A549 (cell line): ENCODE results near the gene KDELR3. TPM values are rescaled to one million over a fixed set of nuclear protein-coding genes. Genes with fewer than 3 reads are reported as not detected.

ENCODE experiments used
- ATAC-seq, 2 experiments: fragments of 200-7000 bp in 1 of 2; fragments of >200 bp in 1 of 2; cut with Nextera tagmentation in 1 of 2; cut with Tn5 transposase in 1 of 2; 3 replicates each; pipeline versions ENCODE4 v1.8.0 to v1.9.1; 2018 to 2020; ENCODE audit warnings: mild to moderate bottlenecking in 1 of 2, moderate library complexity in 1 of 2
- CTCF ChIA-PET: fragments of 300-600 bp; sonication (Branson Sonifier 250); formaldehyde crosslinking; extraction: SDS; loops from one replicate; lab custom pipeline; 2021; ENCODE audit warnings: antibody characterized with exemption, inconsistent platforms; lab: Yijun Ruan, JAX
- POLR2A ChIA-PET: fragments of 350-600 bp; formaldehyde crosslinking; extraction: SDS; loops from one replicate; lab custom pipeline; 2021; ENCODE audit warnings: antibody characterized with exemption, inconsistent platforms; lab: Yijun Ruan, JAX
- DNase-seq, 2 experiments: peaks; one replicate each; pipeline versions ENCODE4 v3.0.0 to v3.0.0-alpha.2; 2011 to 2016; ENCODE audit warnings: low read depth in 1 of 2, low spot score in 1 of 2
- FAIRE-seq: peaks from 2 replicates; lab custom pipeline; 2011; peaks lifted over from hg19 to GRCh38; lab: Jason Lieb, UNC
- H3K27ac ChIP-seq, 2 experiments: fragments of >200 bp; sonication (Bioruptor Twin); formaldehyde crosslinking; 3 replicates each; pipeline ENCODE4 v1.5.1; 2016 to 2017
- H3K4me1 ChIP-seq: fragments of >200 bp; sonication (Bioruptor Twin); formaldehyde crosslinking; 3 replicates; pipeline ENCODE4 v1.6.1; 2016
- H3K4me2 ChIP-seq: fragments of >200 bp; sonication (Bioruptor Twin); formaldehyde crosslinking; 3 replicates; pipeline ENCODE4 v1.6.1; 2016
- H3K4me3 ChIP-seq: fragments of >200 bp; sonication (Bioruptor Twin); formaldehyde crosslinking; 3 replicates; pipeline ENCODE4 v1.5.1; 2016
- H3K9me3 ChIP-seq: fragments of >200 bp; sonication (Bioruptor Twin); formaldehyde crosslinking; 3 replicates; pipeline ENCODE4 v1.6.1; 2016
- BCL3 ChIP-seq: fragments of >200 bp; sonication (Bioruptor Twin); formaldehyde crosslinking; IDR thresholded peaks from 3 replicates; pipeline ENCODE4 v1.6.1; 2016
- BHLHE40 ChIP-seq: IDR thresholded peaks from 2 replicates; pipeline ENCODE4 v1.6.1; 2012; ENCODE audit warnings: low read depth, low read length, inconsistent platforms
- CBX2 ChIP-seq: fragments of 200-600 bp; sonication (generic); IDR thresholded peaks from 2 replicates; pipeline ENCODE4 v1.6.1; 2016; ENCODE audit warnings: low read depth, mild to moderate bottlenecking, borderline replicate concordance
- CEBPB ChIP-seq, 2 experiments: fragments of >200 bp in 1 of 2; sonication (Bioruptor Twin) in 1 of 2; formaldehyde crosslinking in 1 of 2; IDR thresholded peaks; 2 replicates each; pipeline ENCODE4 v1.6.1; 2012 to 2016
- CHD2 ChIP-seq: fragments of 150-350 bp; IDR thresholded peaks from 2 replicates; pipeline ENCODE4 v1.6.1; 2014; ENCODE audit warnings: low read length; ENCODE audit not compliant: partially characterized antibody
- CTCF ChIP-seq: fragments of >200 bp; sonication (Bioruptor Twin); formaldehyde crosslinking; IDR thresholded peaks from 3 replicates; pipeline ENCODE4 v1.5.1; 2016
- EHF ChIP-seq: fragments of 250-450 bp; sonication (Bioruptor Pico); IDR thresholded peaks from 2 replicates; pipeline ENCODE4 v1.5.0; 2020; ENCODE audit warnings: mild to moderate bottlenecking
- FOSL2 ChIP-seq, 2 experiments: fragments of 450-650 bp in 1 of 2; fragments of >200 bp in 1 of 2; sonication (Bioruptor Twin) in 1 of 2; formaldehyde crosslinking; IDR thresholded peaks; 2 replicates each; pipeline versions ENCODE4 v1.5.0 to v1.6.1; 2016 to 2020; ENCODE audit warnings: mild to moderate bottlenecking in 1 of 2, moderate library complexity in 1 of 2
- GATA3 ChIP-seq: IDR thresholded peaks from 2 replicates; pipeline ENCODE4 v1.6.1; 2012; ENCODE audit warnings: borderline replicate concordance
- KDM1A ChIP-seq: fragments of 200-600 bp; sonication (generic); IDR thresholded peaks from 2 replicates; pipeline ENCODE4 v1.6.1; 2016; ENCODE audit warnings: low read depth, mild to moderate bottlenecking
- MAFK ChIP-seq: fragments of 450-650 bp; IDR thresholded peaks from 2 replicates; pipeline ENCODE4 v1.6.1; 2014; ENCODE audit not compliant: partially characterized antibody
- MAX ChIP-seq: IDR thresholded peaks from 2 replicates; pipeline ENCODE4 v1.6.1; 2012
- MAZ ChIP-seq: fragments of 150-350 bp; IDR thresholded peaks from 2 replicates; pipeline ENCODE4 v1.6.1; 2014; ENCODE audit warnings: antibody characterized with exemption, low read depth, low read length, borderline replicate concordance
- MYC ChIP-seq: IDR thresholded peaks from 2 replicates; pipeline ENCODE4 v1.6.1; 2012; ENCODE audit warnings: mild to moderate bottlenecking, inconsistent platforms, low read length, improper control_type of control experiment, borderline replicate concordance
- PHF8 ChIP-seq: fragments of 200-600 bp; sonication (generic); IDR thresholded peaks from 2 replicates; pipeline ENCODE4 v1.6.1; 2016; ENCODE audit warnings: low read depth, mild to moderate bottlenecking, antibody characterized with exemption, moderate library complexity, borderline replicate concordance
- POLR2A ChIP-seq: IDR thresholded peaks from 2 replicates; pipeline ENCODE4 v1.6.1; 2012; ENCODE audit warnings: mild to moderate bottlenecking, low read length
- RARB ChIP-seq: fragments of 250-450 bp; sonication (Bioruptor Pico); IDR thresholded peaks from 2 replicates; pipeline ENCODE4 v1.8.0; 2021; ENCODE audit warnings: mild to moderate bottlenecking, moderate library complexity
- REST ChIP-seq: fragments of 200-600 bp; sonication (generic); IDR thresholded peaks from 2 replicates; pipeline ENCODE4 v1.6.1; 2016; ENCODE audit warnings: antibody characterized with exemption, mild to moderate bottlenecking, moderate library complexity
- RFX5 ChIP-seq: fragments of 450-650 bp; IDR thresholded peaks from 2 replicates; pipeline ENCODE4 v1.7.1; 2014; ENCODE audit warnings: antibody characterized with exemption, mild to moderate bottlenecking, moderate library complexity
- RNF2 ChIP-seq: fragments of 200-600 bp; sonication (generic); IDR thresholded peaks from 2 replicates; pipeline ENCODE4 v1.6.1; 2016; ENCODE audit warnings: low read depth, mild to moderate bottlenecking, antibody characterized with exemption, moderate library complexity, borderline replicate concordance
- TFCP2L1 ChIP-seq: fragments of 250-450 bp; sonication (Bioruptor Pico); IDR thresholded peaks from 2 replicates; pipeline ENCODE4 v1.5.0; 2021; ENCODE audit warnings: mild to moderate bottlenecking
- ZFP36 ChIP-seq: fragments of 450-650 bp; IDR thresholded peaks from 2 replicates; pipeline ENCODE4 v1.6.1; 2014; ENCODE audit warnings: borderline replicate concordance; ENCODE audit not compliant: partially characterized antibody
- WGBS: methylation state at CpG from one replicate; pipeline ENCODE4 v1.1.6; 2017; ENCODE audit errors: missing lambda C conversion rate; 5-methylcytosine and 5-hydroxymethylcytosine counted together
- polyA minus RNA-seq: library from RNA; depleted of rRNA, polyadenylated mRNA; stranded (reverse); fragments of >200 nt; gene quantifications from 2 replicates; pipeline ENCODE4 v1.2.3, GENCODE V29; 2011; rRNA and poly(A)+ RNA removed
- polyA plus RNA-seq, 4 experiments: library from polyadenylated mRNA; depleted of rRNA in 3 of 4; stranded (reverse); fragments of >200 nt; fragmentation: RNase III in 1 of 4; extraction: RNeasy Plus Mini Kit Qiagen cat#74134 plus additional on column Dnase treatment in 1 of 4; gene quantifications; 2 replicates in 3 of 4; 3 replicates in 1 of 4; pipeline ENCODE4 v1.2.3, GENCODE V29; 2011 to 2017
- TF ChIP-seq, protein P1 (sequence below): IDR thresholded peaks from 2 replicates; pipeline ENCODE4 v1.6.1; 2012; ENCODE audit warnings: low read depth, borderline replicate concordance
- TF ChIP-seq, protein P2 (sequence below): IDR thresholded peaks from 2 replicates; pipeline ENCODE4 v1.6.1; 2012
- TF ChIP-seq, protein P3 (sequence below): fragments of 250-450 bp; sonication (Bioruptor Pico); IDR thresholded peaks from 2 replicates; pipeline ENCODE4 v1.5.0; 2021; ENCODE audit warnings: mild to moderate bottlenecking, moderate library complexity, borderline replicate concordance

KDELR3 gene
- polyA plus RNA-seq (2011; rRNA removed) (32.8 and 38.7 TPM in 2 replicates), polyA plus RNA-seq (2017; fragmentation: RNase III; extraction: RNeasy Plus Mini Kit Qiagen cat#74134 plus additional on column Dnase treatment) (11.0 to 14.2 TPM (median 12.2 TPM) in 3 replicates), polyA minus RNA-seq (12.0 and 12.6 TPM in 2 replicates)
- polyA plus RNA-seq (2012; cell fraction: cytosol; rRNA removed) = 8.9 and 10.4 TPM in 2 replicates
- polyA plus RNA-seq (2012; cell fraction: nucleus; rRNA removed) = 4.9 and 5.1 TPM in 2 replicates

DNA sequence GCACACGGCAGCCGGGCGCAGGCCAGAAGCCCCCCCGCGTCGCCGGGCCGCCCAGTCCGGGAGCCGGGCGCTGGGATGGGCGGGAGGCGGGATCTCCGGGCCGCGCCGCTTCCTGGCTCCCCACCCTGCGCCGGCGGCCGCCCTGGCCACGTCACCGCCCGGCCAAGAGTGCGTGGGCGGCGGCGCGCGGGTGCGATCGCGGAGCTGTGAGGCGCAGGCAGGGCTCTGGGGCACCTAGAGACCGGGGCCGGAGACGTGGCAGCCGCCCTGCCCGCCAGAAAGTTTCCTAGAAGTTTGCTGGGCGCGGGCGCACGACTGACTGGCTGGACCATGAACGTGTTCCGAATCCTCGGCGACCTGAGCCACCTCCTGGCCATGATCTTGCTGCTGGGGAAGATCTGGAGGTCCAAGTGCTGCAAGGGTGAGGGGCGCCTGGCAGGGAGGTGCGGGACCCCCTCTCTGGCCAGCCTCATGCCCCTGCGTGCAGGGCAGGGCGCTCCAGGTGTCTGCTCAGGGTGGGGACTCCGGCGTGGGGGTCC is at the start of gene KDELR3:
Gene KDELR3, plus strand, starts transcription at position 193 of the 539 bp plus-strand sequence. Its CDS starts 138 bp downstream, at position 331.
- DNase-seq (peak in 1 of 2 experiments; percentile 40), FAIRE-seq (no peak), ATAC-seq (peak; percentile 75 to 88)
- Histone ChIP-seq H3K4me3 (peak within 1 kb of the TSS; percentile 53), H3K4me2 (peak within 1 kb of the TSS; percentile 91), H3K9me3 (no peaks in the 10 kb centered on the region), H3K4me1 (peaks cover 9% of the 10 kb centered on the region; the same call in 2 of the 3 replicates), H3K27ac (peak within 1 kb of the TSS; percentile 76 to 91)
- ChIA-PET CTCF (no interaction called here), POLR2A (no interaction called here)
- TF ChIP-seq ZFP36 (no peak), RFX5 (no peak), TFCP2L1 (no peak), PHF8 (0 out of 2 replicates have a peak, but pooled peaks have one; percentile 43), POLR2A (peak; percentile 49)
- TF ChIP-seq, protein P1, sequence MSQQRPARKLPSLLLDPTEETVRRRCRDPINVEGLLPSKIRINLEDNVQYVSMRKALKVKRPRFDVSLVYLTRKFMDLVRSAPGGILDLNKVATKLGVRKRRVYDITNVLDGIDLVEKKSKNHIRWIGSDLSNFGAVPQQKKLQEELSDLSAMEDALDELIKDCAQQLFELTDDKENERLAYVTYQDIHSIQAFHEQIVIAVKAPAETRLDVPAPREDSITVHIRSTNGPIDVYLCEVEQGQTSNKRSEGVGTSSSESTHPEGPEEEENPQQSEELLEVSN = peak; percentile 28; the same call in 1 of the 2 replicates
- 0% methylated on average over 2 of the region's 53 CpGs for WGBS

GRCh38 chr22:38418589-38418988 is 49.3 kb upstream of the KDELR3 start:
- Histone ChIP-seq H3K27ac (no peak overlapping the region), H3K4me2 (no peak overlapping the region), H3K4me3 (no peak overlapping the region), H3K4me1 (no peaks in the 10 kb centered on the region), H3K9me3 (no peaks in the 10 kb centered on the region)
- DNase-seq (no peak), ATAC-seq (no peak), FAIRE-seq (no peak)
- WGBS = 70% methylated on average over 14 of the region's 14 CpGs
- ChIA-PET CTCF (interaction anchor here (1.1 to 1.8 kb wide), 4 partner anchors 16 to 367 kb away, joined by 3 to 5 read pairs (median 3); no protein-coding TSS in a partner anchor), POLR2A (no interaction called here)
- no peak for TF ChIP-seq FOSL2 (IDR thresholded peaks at IDR 0.05)
- TF ChIP-seq FOSL2 (CRISPR knock-in tag; IDR thresholded peaks at IDR 0.05) = no peak
- no peak for TF ChIP-seq KDM1A
- TF ChIP-seq BHLHE40 = no peak
- no peak for TF ChIP-seq CBX2
- TF ChIP-seq, protein P2, sequence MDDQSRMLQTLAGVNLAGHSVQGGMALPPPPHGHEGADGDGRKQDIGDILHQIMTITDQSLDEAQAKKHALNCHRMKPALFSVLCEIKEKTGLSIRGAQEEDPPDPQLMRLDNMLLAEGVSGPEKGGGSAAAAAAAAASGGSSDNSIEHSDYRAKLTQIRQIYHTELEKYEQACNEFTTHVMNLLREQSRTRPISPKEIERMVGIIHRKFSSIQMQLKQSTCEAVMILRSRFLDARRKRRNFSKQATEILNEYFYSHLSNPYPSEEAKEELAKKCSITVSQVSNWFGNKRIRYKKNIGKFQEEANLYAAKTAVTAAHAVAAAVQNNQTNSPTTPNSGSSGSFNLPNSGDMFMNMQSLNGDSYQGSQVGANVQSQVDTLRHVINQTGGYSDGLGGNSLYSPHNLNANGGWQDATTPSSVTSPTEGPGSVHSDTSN = no peak
- no peak for TF ChIP-seq POLR2A
- TF ChIP-seq GATA3 = no peak
- no peak for TF ChIP-seq MAFK
- TF ChIP-seq MYC = no peak
- no peak for TF ChIP-seq RARB (CRISPR knock-in tag)
- no peak for TF ChIP-seq CEBPB (IDR thresholded peaks at IDR 0.05)
- no peak for TF ChIP-seq CTCF
- TF ChIP-seq, protein P3, sequence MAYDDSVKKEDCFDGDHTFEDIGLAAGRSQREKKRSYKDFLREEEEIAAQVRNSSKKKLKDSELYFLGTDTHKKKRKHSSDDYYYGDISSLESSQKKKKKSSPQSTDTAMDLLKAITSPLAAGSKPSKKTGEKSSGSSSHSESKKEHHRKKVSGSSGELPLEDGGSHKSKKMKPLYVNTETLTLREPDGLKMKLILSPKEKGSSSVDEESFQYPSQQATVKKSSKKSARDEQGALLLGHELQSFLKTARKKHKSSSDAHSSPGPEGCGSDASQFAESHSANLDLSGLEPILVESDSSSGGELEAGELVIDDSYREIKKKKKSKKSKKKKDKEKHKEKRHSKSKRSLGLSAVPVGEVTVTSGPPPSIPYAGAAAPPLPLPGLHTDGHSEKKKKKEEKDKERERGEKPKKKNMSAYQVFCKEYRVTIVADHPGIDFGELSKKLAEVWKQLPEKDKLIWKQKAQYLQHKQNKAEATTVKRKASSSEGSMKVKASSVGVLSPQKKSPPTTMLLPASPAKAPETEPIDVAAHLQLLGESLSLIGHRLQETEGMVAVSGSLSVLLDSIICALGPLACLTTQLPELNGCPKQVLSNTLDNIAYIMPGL (CRISPR knock-in tag) = no peak
- TF ChIP-seq BCL3 = no peak
- no peak for TF ChIP-seq MAX
- TF ChIP-seq MAZ = no peak
- TF ChIP-seq REST = no peak
- TF ChIP-seq RNF2 = no peak
- no peak for TF ChIP-seq CHD2
- no peak for TF ChIP-seq EHF (CRISPR knock-in tag)
- TF ChIP-seq, all 56 proteins: peak for 0
